KMS-11 (cell line): ENCODE results near the gene ZSWIM8.

ENCODE experiments used
- H2AFZ ChIP-seq: fragments of 200-600 bp; sonication (generic); 2 replicates; pipeline ENCODE4 v1.6.1; 2016; ENCODE audit warnings: antibody characterized with exemption, mixed run types, low read depth
- H3K27ac ChIP-seq: fragments of 200-600 bp; sonication (generic); 2 replicates; pipeline ENCODE4 v1.6.1; 2016; ENCODE audit warnings: mild to moderate bottlenecking, mixed run types
- H3K27me3 ChIP-seq: fragments of 200-600 bp; sonication (generic); 2 replicates; pipeline ENCODE4 v1.6.1; 2017; ENCODE audit warnings: mild to moderate bottlenecking, low read depth, mixed run types, moderate library complexity; ENCODE audit not compliant: insufficient read depth
- H3K36me3 ChIP-seq: fragments of 200-600 bp; sonication (generic); 2 replicates; pipeline ENCODE4 v1.6.1; 2017; ENCODE audit warnings: mild to moderate bottlenecking, mixed run types; ENCODE audit not compliant: insufficient read depth
- H3K4me1 ChIP-seq: fragments of 200-600 bp; sonication (generic); 2 replicates; pipeline ENCODE4 v1.6.1; 2016; ENCODE audit warnings: mild to moderate bottlenecking, low read depth, mixed run types; ENCODE audit not compliant: poor library complexity, severe bottlenecking
- H3K4me2 ChIP-seq: fragments of 200-600 bp; sonication (generic); 2 replicates; pipeline ENCODE4 v1.7.0; 2016; ENCODE audit warnings: mild to moderate bottlenecking, mixed run types
- H3K4me3 ChIP-seq: fragments of 200-600 bp; sonication (generic); IDR thresholded peaks from 2 replicates; pipeline ENCODE4 v1.6.1; 2017; ENCODE audit warnings: low read depth, low read length, mixed read lengths; ENCODE audit not compliant: insufficient read depth
- H3K79me2 ChIP-seq: fragments of 200-600 bp; sonication (generic); 2 replicates; pipeline ENCODE4 v1.6.1; 2016; ENCODE audit warnings: low read depth, mixed run types; ENCODE audit not compliant: insufficient read depth
- H3K9ac ChIP-seq: fragments of 200-600 bp; sonication (generic); 2 replicates; pipeline ENCODE4 v1.6.1; 2016; ENCODE audit warnings: mild to moderate bottlenecking, mixed run types
- H4K20me1 ChIP-seq: fragments of 200-600 bp; sonication (generic); 2 replicates; pipeline ENCODE4 v1.6.1; 2016; ENCODE audit warnings: mild to moderate bottlenecking, mixed run types; ENCODE audit not compliant: insufficient read depth
- TF ChIP-seq, protein P1 (sequence below): fragments of 200-600 bp; sonication (generic); conservative IDR thresholded peaks from 2 replicates; pipeline ENCODE4 v1.6.1; 2017; ENCODE audit warnings: low read depth, mild to moderate bottlenecking, antibody characterized with exemption, low read length, moderate library complexity, mixed read lengths

ZSWIM8 gene

GRCh38 chr10:73769396-73769795 is 16.0 kb upstream of the ZSWIM8 start:
- Histone ChIP-seq H3K27ac (no peak overlapping the region), H3K4me2 (no peak overlapping the region), H3K79me2 (no peaks in the 10 kb centered on the region), H3K27me3 (no peaks in the 10 kb centered on the region), H3K4me3 (no peak overlapping the region), H2AFZ (no peak overlapping the region), H3K9ac (no peak overlapping the region), H4K20me1 (no peaks in the 10 kb centered on the region), H3K36me3 (no peaks in the 10 kb centered on the region), H3K4me1 (peaks cover 18% of the 10 kb centered on the region)
- TF ChIP-seq, protein P1, sequence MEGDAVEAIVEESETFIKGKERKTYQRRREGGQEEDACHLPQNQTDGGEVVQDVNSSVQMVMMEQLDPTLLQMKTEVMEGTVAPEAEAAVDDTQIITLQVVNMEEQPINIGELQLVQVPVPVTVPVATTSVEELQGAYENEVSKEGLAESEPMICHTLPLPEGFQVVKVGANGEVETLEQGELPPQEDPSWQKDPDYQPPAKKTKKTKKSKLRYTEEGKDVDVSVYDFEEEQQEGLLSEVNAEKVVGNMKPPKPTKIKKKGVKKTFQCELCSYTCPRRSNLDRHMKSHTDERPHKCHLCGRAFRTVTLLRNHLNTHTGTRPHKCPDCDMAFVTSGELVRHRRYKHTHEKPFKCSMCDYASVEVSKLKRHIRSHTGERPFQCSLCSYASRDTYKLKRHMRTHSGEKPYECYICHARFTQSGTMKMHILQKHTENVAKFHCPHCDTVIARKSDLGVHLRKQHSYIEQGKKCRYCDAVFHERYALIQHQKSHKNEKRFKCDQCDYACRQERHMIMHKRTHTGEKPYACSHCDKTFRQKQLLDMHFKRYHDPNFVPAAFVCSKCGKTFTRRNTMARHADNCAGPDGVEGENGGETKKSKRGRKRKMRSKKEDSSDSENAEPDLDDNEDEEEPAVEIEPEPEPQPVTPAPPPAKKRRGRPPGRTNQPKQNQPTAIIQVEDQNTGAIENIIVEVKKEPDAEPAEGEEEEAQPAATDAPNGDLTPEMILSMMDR = no peak

DNA sequence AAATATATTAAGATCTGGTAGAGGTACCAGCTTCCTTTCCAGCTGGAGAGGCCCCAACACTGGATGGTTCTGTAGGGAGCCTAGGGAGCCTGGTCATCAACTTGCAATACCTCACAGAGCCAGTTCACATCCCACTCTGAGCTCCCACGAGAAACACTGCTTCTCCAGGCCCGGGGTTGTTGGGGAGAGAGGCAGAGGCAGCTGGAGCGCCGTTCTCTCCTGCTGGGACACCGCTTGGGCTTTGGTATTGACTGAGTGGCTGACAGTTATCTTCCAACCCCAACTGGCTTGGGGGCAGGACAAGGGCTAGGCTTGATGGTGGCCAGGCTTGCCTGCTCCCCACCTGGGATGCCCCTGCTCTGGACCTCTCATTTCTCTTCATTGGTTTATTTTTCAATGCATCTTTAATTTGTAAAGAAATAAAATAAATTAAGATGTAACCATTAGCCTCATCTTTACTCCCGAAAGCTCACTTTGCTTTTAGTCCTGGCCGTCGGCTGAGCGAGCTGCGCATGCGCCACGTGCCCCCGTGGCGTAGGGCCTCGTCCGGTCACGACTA is 13.6 kb upstream of the ZSWIM8 start:
- peak overlapping the region; percentile 48; the same call in 1 of the 2 replicates for H3K27ac ChIP-seq
- no peaks in the 10 kb centered on the region for H4K20me1 ChIP-seq
- H3K4me2 ChIP-seq = peak overlapping the region; percentile 49
- H3K9ac ChIP-seq = peak overlapping the region; percentile 59; the same call in 1 of the 2 replicates
- H3K4me3 ChIP-seq = no peak overlapping the region
- peaks cover 29% of the 10 kb centered on the region for H3K4me1 ChIP-seq
- TF ChIP-seq, protein P1 = no peak
- no peaks in the 10 kb centered on the region for H3K36me3 ChIP-seq
- no peaks in the 10 kb centered on the region for H3K27me3 ChIP-seq
- H3K79me2 ChIP-seq = no peaks in the 10 kb centered on the region; the same call in 1 of the 2 replicates
- H2AFZ ChIP-seq = peak overlapping the region; percentile 85

GRCh38 chr10:73772281-73773151 is 12.9 kb upstream of the ZSWIM8 start:
- H3K36me3 ChIP-seq = no peaks in the 10 kb centered on the region
- H3K79me2 ChIP-seq = no peaks in the 10 kb centered on the region; the same call in 1 of the 2 replicates
- H3K27me3 ChIP-seq = no peaks in the 10 kb centered on the region
- peak overlapping the region; percentile 85 for H2AFZ ChIP-seq
- H3K27ac ChIP-seq = peak overlapping the region; percentile 48
- no peaks in the 10 kb centered on the region for H4K20me1 ChIP-seq
- TF ChIP-seq, protein P1 = no peak
- peak overlapping the region; percentile 49 for H3K4me2 ChIP-seq
- H3K4me1 ChIP-seq = peaks cover 29% of the 10 kb centered on the region
- no peak overlapping the region for H3K4me3 ChIP-seq
- peak overlapping the region; percentile 59 for H3K9ac ChIP-seq

DNA sequence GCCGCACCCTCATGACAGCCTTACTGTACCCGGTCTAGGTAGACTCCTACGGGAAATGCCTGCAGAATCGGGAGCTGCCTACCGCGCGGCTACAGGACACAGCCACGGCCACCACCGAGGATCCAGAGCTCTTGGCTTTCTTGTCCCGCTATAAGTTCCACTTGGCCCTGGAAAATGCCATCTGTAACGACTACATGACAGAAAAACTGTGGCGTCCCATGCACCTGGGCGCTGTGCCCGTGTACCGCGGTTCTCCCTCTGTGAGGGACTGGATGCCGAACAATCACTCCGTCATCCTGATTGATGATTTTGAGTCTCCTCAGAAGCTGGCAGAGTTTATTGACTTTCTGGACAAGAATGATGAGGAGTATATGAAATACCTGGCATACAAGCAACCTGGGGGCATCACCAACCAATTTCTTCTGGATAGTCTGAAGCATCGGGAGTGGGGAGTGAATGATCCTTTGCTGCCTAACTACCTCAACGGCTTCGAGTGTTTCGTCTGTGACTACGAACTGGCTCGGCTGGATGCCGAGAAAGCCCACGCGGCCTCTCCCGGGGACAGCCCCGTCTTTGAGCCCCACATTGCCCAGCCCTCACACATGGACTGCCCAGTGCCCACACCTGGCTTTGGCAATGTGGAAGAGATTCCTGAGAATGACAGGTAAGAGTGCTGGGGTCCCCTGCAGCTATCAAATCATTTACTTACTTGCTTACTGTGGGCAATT is 12.1 kb upstream of the ZSWIM8 start:
- Histone ChIP-seq H3K27me3 (no peaks in the 10 kb centered on the region), H3K27ac (peak overlapping the region; percentile 48; the same call in 1 of the 2 replicates), H3K4me1 (peaks cover 29% of the 10 kb centered on the region), H3K4me3 (no peak overlapping the region), H4K20me1 (no peaks in the 10 kb centered on the region), H3K36me3 (no peaks in the 10 kb centered on the region), H3K79me2 (no peaks in the 10 kb centered on the region; the same call in 1 of the 2 replicates), H2AFZ (peak overlapping the region; percentile 85), H3K9ac (peak overlapping the region; percentile 59), H3K4me2 (peak overlapping the region; percentile 49)
- TF ChIP-seq, protein P1 = no peak
